Breast epithelium (tissue), 3 donors: ENCODE measurements around the gene CHL1.

Experiments
- POLR2A ChIP-seq: fragments of 450-650 bp; IDR thresholded peaks from one replicate; pipeline ENCODE4 v1.6.1; 2016; ENCODE audit warnings: antibody characterized with exemption, mild to moderate bottlenecking, moderate library complexity
- POLR2AphosphoS5 ChIP-seq, 3 donors: sonication (generic); formaldehyde crosslinking; IDR thresholded peaks; one replicate each; pipeline ENCODE4 v1.6.1; 2017; ENCODE audit warnings: antibody characterized with exemption in 3 of 3
- TF ChIP-seq, protein P1 (sequence below), 3 donors: fragments of 450-650 bp; IDR thresholded peaks; one replicate each; pipeline ENCODE4 v1.5.1; 2016 to 2017; ENCODE audit warnings: antibody characterized with exemption in 3 of 3, mild to moderate bottlenecking in 3 of 3, moderate library complexity in 3 of 3

- TF ChIP-seq, protein P1, sequence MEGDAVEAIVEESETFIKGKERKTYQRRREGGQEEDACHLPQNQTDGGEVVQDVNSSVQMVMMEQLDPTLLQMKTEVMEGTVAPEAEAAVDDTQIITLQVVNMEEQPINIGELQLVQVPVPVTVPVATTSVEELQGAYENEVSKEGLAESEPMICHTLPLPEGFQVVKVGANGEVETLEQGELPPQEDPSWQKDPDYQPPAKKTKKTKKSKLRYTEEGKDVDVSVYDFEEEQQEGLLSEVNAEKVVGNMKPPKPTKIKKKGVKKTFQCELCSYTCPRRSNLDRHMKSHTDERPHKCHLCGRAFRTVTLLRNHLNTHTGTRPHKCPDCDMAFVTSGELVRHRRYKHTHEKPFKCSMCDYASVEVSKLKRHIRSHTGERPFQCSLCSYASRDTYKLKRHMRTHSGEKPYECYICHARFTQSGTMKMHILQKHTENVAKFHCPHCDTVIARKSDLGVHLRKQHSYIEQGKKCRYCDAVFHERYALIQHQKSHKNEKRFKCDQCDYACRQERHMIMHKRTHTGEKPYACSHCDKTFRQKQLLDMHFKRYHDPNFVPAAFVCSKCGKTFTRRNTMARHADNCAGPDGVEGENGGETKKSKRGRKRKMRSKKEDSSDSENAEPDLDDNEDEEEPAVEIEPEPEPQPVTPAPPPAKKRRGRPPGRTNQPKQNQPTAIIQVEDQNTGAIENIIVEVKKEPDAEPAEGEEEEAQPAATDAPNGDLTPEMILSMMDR (IDR thresholded peaks at IDR 0.05) = no peak
- TF ChIP-seq POLR2AphosphoS5 (IDR thresholded peaks at IDR 0.05) (no peak), POLR2A (no peak)
Observed at GRCh38 chr3:264394-265156, 68.0 kb downstream of the CHL1 start.
